ENCODE data around the gene MGMT. TPM values are rescaled to one million over a fixed set of nuclear protein-coding genes. Genes with fewer than 3 reads are reported as not detected.

MGMT gene
- polyA plus RNA-seq, 1 donor from 2014 or later: 0.94 TPM

GRCh38 chr10:129809841-129810240 is 342.8 kb downstream of the MGMT start:
- no peaks in the 10 kb centered on the region for H3K79me2 ChIP-seq (replicated peaks; ENCODE audit: insufficient read depth, low read length)
- no peak overlapping the region for H2AFZ ChIP-seq (ENCODE audit: low read depth, low read length)
- H3F3A ChIP-seq (ENCODE audit: insufficient read depth, low read length, poor library complexity, severe bottlenecking): no peaks in the 10 kb centered on the region
- H3K4me3 ChIP-seq (ENCODE audit: low read length): no peak overlapping the region
- no peak overlapping the region for H3K9ac ChIP-seq (ENCODE audit: low read length)
- no peak overlapping the region for H3K4me2 ChIP-seq (ENCODE audit: low read length)
- H3K27ac ChIP-seq (ENCODE audit: low read length): no peak overlapping the region
- peaks cover 7% of the 10 kb centered on the region for H3K9me3 ChIP-seq (ENCODE audit: low read length)
- no peaks in the 10 kb centered on the region for H3K9me2 ChIP-seq (ENCODE audit: insufficient read depth, low read length)
- H4K20me1 ChIP-seq (ENCODE audit: insufficient read depth): no peaks in the 10 kb centered on the region
- TF ChIP-seq EZH2 (IDR thresholded peaks at IDR 0.05; ENCODE audit: borderline replicate concordance, insufficient read depth, low read length, poor library complexity, severe bottlenecking) (no peak), EP300 (conservative IDR thresholded peaks at IDR 0.05; ENCODE audit: poor library complexity, severe bottlenecking) (no peak), CTCF (IDR thresholded peaks at IDR 0.05; ENCODE audit: poor library complexity, severe bottlenecking) (no peak), POLR2AphosphoS5 (IDR thresholded peaks at IDR 0.05) (no peak), REST (IDR thresholded peaks at IDR 0.05; ENCODE audit: borderline replicate concordance) (no peak), MXI1 (conservative IDR thresholded peaks at IDR 0.05; ENCODE audit: poor library complexity, severe bottlenecking) (no peak), SMC3 (conservative IDR thresholded peaks at IDR 0.05; ENCODE audit: poor library complexity) (no peak), TAF1 (IDR thresholded peaks at IDR 0.05; ENCODE audit: low read depth) (no peak), RAD21 (conservative IDR thresholded peaks at IDR 0.05) (no peak)
- no peaks in the 10 kb centered on the region for H3K36me3 ChIP-seq (ENCODE audit: insufficient read depth, low read length)
- H3K27me3 ChIP-seq (ENCODE audit: insufficient read depth, low read depth, low read length): no peaks in the 10 kb centered on the region

- H3K4me2 ChIP-seq (ENCODE audit: low read length): no peak overlapping the region
Measured at GRCh38 chr10:129811208-129811607, 344.2 kb downstream of the MGMT start.

More at GRCh38 chr10:129811208-129811607, 344.2 kb downstream of the MGMT start:
- Histone ChIP-seq H3K4me3 (ENCODE audit: low read length) (no peak overlapping the region), H3K9me2 (ENCODE audit: insufficient read depth, low read length) (no peaks in the 10 kb centered on the region), H3K36me3 (ENCODE audit: insufficient read depth, low read length) (no peaks in the 10 kb centered on the region), H2AFZ (ENCODE audit: low read depth, low read length) (no peak overlapping the region), H3K27ac (ENCODE audit: low read length) (no peak overlapping the region), H3K9me3 (ENCODE audit: low read length) (no peaks in the 10 kb centered on the region), H4K20me1 (ENCODE audit: insufficient read depth) (no peaks in the 10 kb centered on the region), H3F3A (ENCODE audit: insufficient read depth, low read length, poor library complexity, severe bottlenecking) (no peaks in the 10 kb centered on the region), H3K79me2 (replicated peaks; ENCODE audit: insufficient read depth, low read length) (no peaks in the 10 kb centered on the region), H3K9ac (ENCODE audit: low read length) (no peak overlapping the region), H3K27me3 (ENCODE audit: insufficient read depth, low read depth, low read length) (no peaks in the 10 kb centered on the region)
- TF ChIP-seq CTCF (IDR thresholded peaks at IDR 0.05; ENCODE audit: poor library complexity, severe bottlenecking) (no peak), POLR2AphosphoS5 (IDR thresholded peaks at IDR 0.05) (no peak), RAD21 (conservative IDR thresholded peaks at IDR 0.05) (no peak), REST (IDR thresholded peaks at IDR 0.05; ENCODE audit: borderline replicate concordance) (no peak), SMC3 (conservative IDR thresholded peaks at IDR 0.05; ENCODE audit: poor library complexity) (no peak), EZH2 (IDR thresholded peaks at IDR 0.05; ENCODE audit: borderline replicate concordance, insufficient read depth, low read length, poor library complexity, severe bottlenecking) (no peak), EP300 (conservative IDR thresholded peaks at IDR 0.05; ENCODE audit: poor library complexity, severe bottlenecking) (no peak), MXI1 (conservative IDR thresholded peaks at IDR 0.05; ENCODE audit: poor library complexity, severe bottlenecking) (no peak), TAF1 (IDR thresholded peaks at IDR 0.05; ENCODE audit: low read depth) (no peak)

Data from neural cell (in vitro differentiated cells).